Omental fat pad (tissue), 4 donors: ENCODE measurements around the gene TRIM44. TPM values are rescaled to one million over a fixed set of nuclear protein-coding genes. Genes with fewer than 3 reads are reported as not detected.

ENCODE experiments used
- ATAC-seq: fragments of 150-250 bp; one replicate; pipeline ENCODE4 v1.9.1; 2016; ENCODE audit warnings: mild to moderate bottlenecking, moderate library complexity; ENCODE audit not compliant: low FRiP score
- DNase-seq: peaks from one replicate; pipeline ENCODE4 v3.0.0-alpha.2; 2019; ENCODE audit warnings: low spot score
- total RNA-seq, 4 donors: library from RNA; depleted of rRNA; stranded (reverse); fragments of >200 nt; gene quantifications; one replicate each; pipeline ENCODE4 v1.1.0, GENCODE V29; 2016
- TF ChIP-seq, protein P1 (sequence below), 3 donors: fragments of 450-650 bp; IDR thresholded peaks; one replicate each; pipeline ENCODE4 v1.5.1; 2016 to 2017; ENCODE audit warnings: antibody characterized with exemption in 3 of 3, mild to moderate bottlenecking in 3 of 3, moderate library complexity in 2 of 3

Gene TRIM44
- total RNA-seq, 4 donors from 2014 or later = 47.3 to 64.0 (median 52.1) TPM

DNA sequence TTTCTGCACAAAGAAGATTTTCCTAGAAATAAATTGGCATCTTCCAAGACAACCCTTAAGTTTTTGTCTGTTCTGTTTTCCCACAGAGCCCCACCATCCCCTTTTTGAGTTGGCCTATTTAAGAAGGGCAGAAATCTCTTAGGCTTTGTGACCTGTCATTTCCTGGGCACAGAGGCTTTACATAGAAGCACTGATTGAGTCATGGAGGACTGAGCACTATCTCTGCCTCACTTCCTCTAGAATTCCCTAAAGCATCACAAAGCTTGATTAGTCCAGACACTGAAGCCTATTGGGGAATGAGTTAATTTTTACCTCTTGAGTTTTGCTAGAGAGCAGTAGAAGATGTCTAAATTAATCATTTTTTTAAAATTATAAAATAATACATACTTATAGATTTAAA, 25.4 kb downstream of the TRIM44 start:
- no peak for DNase-seq
- ATAC-seq = no peak
- TF ChIP-seq, protein P1, sequence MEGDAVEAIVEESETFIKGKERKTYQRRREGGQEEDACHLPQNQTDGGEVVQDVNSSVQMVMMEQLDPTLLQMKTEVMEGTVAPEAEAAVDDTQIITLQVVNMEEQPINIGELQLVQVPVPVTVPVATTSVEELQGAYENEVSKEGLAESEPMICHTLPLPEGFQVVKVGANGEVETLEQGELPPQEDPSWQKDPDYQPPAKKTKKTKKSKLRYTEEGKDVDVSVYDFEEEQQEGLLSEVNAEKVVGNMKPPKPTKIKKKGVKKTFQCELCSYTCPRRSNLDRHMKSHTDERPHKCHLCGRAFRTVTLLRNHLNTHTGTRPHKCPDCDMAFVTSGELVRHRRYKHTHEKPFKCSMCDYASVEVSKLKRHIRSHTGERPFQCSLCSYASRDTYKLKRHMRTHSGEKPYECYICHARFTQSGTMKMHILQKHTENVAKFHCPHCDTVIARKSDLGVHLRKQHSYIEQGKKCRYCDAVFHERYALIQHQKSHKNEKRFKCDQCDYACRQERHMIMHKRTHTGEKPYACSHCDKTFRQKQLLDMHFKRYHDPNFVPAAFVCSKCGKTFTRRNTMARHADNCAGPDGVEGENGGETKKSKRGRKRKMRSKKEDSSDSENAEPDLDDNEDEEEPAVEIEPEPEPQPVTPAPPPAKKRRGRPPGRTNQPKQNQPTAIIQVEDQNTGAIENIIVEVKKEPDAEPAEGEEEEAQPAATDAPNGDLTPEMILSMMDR (IDR thresholded peaks at IDR 0.05) = no peak

DNA sequence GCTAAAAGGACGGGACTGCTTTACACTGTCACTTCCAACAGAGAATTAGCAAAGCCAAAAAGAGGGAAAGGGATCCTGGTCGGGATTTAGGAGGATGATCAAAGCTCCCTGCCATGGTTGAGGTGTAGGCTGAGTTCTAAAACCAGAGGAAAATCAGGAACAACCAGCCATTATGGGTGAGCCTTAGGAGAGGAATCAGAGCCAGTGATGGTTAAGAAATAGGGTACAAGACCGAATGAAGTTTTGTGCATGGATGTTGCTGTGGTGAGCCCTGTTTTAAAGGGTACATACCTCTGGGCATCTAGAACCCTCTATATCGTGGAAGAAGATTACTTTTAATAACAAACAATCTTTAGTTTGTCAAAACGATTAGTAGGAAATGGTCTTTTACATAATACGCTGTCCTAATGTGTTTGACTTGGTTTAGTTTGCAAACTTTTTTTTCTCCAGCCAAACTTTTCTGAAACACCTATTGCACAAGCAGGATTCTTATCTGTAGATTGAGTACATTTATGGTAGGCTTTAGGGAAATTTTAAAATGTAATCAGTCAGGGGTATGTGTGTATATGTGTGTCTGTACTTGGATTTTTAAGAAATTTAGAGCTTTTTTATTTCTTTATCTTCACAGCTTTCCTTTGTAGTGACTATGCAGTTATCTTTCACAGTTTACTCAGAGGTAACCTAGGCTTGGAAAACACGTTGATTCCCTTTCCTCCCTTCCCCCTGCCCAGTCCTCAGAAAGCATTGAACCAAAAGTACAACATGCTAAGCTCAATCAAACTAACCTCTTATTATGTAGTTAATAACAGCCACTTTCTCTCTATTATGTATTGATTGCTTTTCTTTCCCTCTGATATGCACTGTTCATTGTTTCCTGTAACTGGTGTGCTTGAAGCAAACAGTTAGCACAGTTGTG, 26.8 kb downstream of the TRIM44 start:
- ATAC-seq = no peak
- TF ChIP-seq, protein P1 (IDR thresholded peaks at IDR 0.05) = no peak
- no peak for DNase-seq

DNA sequence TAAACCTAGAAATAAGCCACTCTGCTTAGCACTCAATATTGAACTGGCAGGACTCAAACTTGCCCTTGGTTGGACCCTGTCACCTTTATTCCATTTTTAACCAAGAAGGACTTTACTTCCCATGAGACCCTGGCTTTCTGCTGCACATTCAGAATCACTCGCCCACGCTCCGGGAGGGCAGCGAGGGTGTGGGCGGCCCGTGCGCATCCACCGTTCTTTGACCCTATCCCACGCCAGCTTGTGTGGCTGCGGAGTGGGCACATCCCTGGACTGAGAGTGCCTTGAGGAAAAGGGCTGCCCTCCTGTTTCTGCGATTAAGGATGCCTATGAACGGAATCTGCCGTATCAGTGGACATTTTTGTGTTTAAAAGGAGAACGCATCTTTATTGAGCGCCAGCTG, 39.6 kb downstream of the TRIM44 start:
- TF ChIP-seq, protein P1 (IDR thresholded peaks at IDR 0.05) = no peak
- no peak for ATAC-seq

DNA sequence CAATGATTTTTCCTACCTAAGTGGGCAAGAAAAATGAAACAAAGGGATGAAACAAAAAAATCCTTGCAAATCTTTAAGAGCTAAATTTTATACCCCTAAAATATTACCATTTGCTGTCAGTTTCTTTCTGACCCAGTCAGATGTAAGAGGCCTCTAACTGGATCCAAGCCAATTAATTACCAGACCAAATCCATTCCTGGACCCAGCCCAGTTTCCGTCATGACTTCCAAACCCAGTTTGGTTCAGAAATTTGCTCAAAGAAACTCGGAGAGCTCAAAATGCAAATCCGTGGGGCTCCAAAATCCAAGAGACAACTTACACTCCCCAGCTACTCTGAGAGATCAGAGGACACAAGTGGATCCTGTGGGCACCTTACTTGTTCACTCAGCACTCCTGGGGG, 46.8 kb downstream of the TRIM44 start:
- no peak for DNase-seq
- ATAC-seq = no peak
- TF ChIP-seq, protein P1 (IDR thresholded peaks at IDR 0.05) = no peak

More for the DNA sequence above, 39.6 kb downstream of the TRIM44 start:
- no peak for DNase-seq

DNA sequence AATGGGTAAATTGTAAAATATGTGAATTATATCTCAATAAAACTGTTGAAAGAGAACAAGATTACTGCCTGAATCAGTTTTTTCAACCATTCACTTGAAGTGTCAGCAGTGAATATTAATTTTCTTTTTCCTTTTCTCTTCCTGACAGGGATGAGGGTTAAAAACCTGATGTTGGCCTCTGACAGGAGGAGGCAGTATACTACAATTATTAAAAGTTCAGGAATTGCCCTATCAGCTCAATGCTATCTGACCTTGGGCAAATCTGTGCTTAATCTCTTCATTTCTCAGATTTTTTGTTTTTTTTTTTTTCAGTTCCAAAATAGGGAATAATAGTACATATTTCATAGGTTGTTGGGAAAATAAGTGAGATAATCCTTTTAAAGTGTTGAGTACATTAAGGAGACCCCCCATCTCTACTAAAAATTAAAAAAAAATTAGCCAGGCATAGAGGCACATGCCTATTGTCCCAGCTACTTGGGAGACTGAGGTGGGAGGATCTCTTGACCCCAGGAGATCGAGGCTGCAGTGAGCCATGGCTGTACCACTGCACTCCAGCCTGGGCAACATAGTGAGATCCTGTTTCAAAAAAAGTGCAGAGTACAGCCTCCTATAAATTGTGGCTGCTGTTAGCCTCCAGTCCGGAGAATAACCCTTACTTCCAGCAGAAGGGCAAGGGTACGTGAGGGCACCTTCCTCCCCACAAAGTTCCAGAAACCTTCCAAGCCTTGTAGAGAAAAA, 48.8 kb downstream of the TRIM44 start:
- TF ChIP-seq, protein P1 (IDR thresholded peaks at IDR 0.05) = no peak
- no peak for ATAC-seq
- no peak for DNase-seq

DNA sequence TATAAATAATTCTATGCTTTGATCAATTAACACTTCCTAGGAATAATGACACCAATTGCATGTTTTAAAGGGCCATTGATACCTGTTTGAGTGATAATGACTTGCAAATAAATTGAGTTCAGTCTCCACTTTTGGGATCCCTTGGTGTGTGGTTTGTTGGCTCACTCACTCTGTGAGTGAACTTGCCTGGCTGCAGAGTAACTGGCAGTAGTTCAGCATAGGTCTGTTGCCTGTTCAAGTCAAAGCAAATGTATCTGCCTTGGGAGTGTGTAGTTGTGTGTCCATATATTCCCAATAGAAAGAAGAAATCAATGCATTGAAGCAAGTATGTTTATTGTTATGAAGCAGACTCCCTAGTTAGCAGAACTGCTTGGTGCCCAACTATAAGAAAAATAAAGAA, 49.3 kb downstream of the TRIM44 start:
- ATAC-seq (no peak), DNase-seq (no peak)
- TF ChIP-seq, protein P1 (IDR thresholded peaks at IDR 0.05) = no peak
